Measurements from ENCODE around the gene SAMD14. TPM values are rescaled to one million over a fixed set of nuclear protein-coding genes. Genes with fewer than 3 reads are reported as not detected.

SAMD14 gene
- total RNA-seq, 1 donor from 2014 or later: 0.26 TPM

- no peak for DNase-seq (ENCODE audit: low read depth)
- Histone ChIP-seq H3K36me3 (ENCODE audit: control insufficient read depth, insufficient read depth, low read length) (no peaks in the 10 kb centered on the region), H3K27me3 (ENCODE audit: control insufficient read depth, insufficient read depth, low read length) (no peaks in the 10 kb centered on the region), H3K4me3 (ENCODE audit: low read depth, low read length) (no peak overlapping the region)
- FAIRE-seq: no peak
- TF ChIP-seq CTCF (IDR thresholded peaks at IDR 0.05; ENCODE audit: insufficient read depth, low read length, severe bottlenecking): no peak
These were observed 36.7 kb upstream of the SAMD14 start for GRCh38 chr17:50166518-50167181.

- DNase-seq (ENCODE audit: low read depth): no peak
- H3K4me3 ChIP-seq (ENCODE audit: low read depth, low read length): no peak within 1 kb of the TSS
- TF ChIP-seq CTCF (IDR thresholded peaks at IDR 0.05; ENCODE audit: insufficient read depth, low read length, severe bottlenecking): no peak
These were observed 36.0 kb upstream of the SAMD14 start, which contains the start of gene SGCA for GRCh38 chr17:50165867-50166517. TSS of gene SGCA (plus strand) at chr17:50166005. CDS start at chr17:50166041, 36 bp downstream.

GRCh38 chr17:50165466-50165865 lies 35.5 kb upstream of the SAMD14 start:
- DNase-seq (ENCODE audit: low read depth): no peak
- H3K4me3 ChIP-seq (ENCODE audit: low read depth, low read length): no peak overlapping the region
- TF ChIP-seq CTCF (IDR thresholded peaks at IDR 0.05; ENCODE audit: insufficient read depth, low read length, severe bottlenecking): no peak
- H3K27me3 ChIP-seq (ENCODE audit: control insufficient read depth, insufficient read depth, low read length): no peaks in the 10 kb centered on the region
- no peaks in the 10 kb centered on the region for H3K36me3 ChIP-seq (ENCODE audit: control insufficient read depth, insufficient read depth, low read length)
- no peak for FAIRE-seq

More at GRCh38 chr17:50165867-50166517, 36.0 kb upstream of the SAMD14 start, which contains the start of gene SGCA:
- no peaks in the 10 kb centered on the region for H3K27me3 ChIP-seq (ENCODE audit: control insufficient read depth, insufficient read depth, low read length)
- H3K36me3 ChIP-seq (ENCODE audit: control insufficient read depth, insufficient read depth, low read length): no peaks in the 10 kb centered on the region
- no peak for FAIRE-seq

GRCh38 chr17:50165066-50165465 lies 35.1 kb upstream of the SAMD14 start:
- no peak overlapping the region for H3K4me3 ChIP-seq (ENCODE audit: low read depth, low read length)
- FAIRE-seq (no peak), DNase-seq (ENCODE audit: low read depth) (no peak)
- H3K27me3 ChIP-seq (ENCODE audit: control insufficient read depth, insufficient read depth, low read length): no peaks in the 10 kb centered on the region
- no peak for TF ChIP-seq CTCF (IDR thresholded peaks at IDR 0.05; ENCODE audit: insufficient read depth, low read length, severe bottlenecking)
- H3K36me3 ChIP-seq (ENCODE audit: control insufficient read depth, insufficient read depth, low read length): no peaks in the 10 kb centered on the region

- no peak for TF ChIP-seq CTCF (IDR thresholded peaks at IDR 0.05; ENCODE audit: insufficient read depth, low read length, severe bottlenecking)
- DNase-seq (ENCODE audit: low read depth) (no peak), FAIRE-seq (no peak)
- Histone ChIP-seq H3K27me3 (ENCODE audit: control insufficient read depth, insufficient read depth, low read length) (no peaks in the 10 kb centered on the region), H3K36me3 (ENCODE audit: control insufficient read depth, insufficient read depth, low read length) (no peaks in the 10 kb centered on the region), H3K4me3 (ENCODE audit: low read depth, low read length) (no peak overlapping the region)
These were observed 34.7 kb upstream of the SAMD14 start for GRCh38 chr17:50164697-50164988.
